BLaER1 (cell line): Measurements from ENCODE around the gene RRP8.

ENCODE experiments used
- H3K27ac ChIP-seq: shearing (Covaris generic); formaldehyde crosslinking; 2 replicates; pipeline ENCODE4 v1.8.1; 2022
- H3K27me3 ChIP-seq: shearing (Covaris generic); formaldehyde crosslinking; 2 replicates; pipeline ENCODE4 v1.8.1; 2022
- H3K36me3 ChIP-seq: shearing (Covaris generic); formaldehyde crosslinking; 2 replicates; pipeline ENCODE4 v1.8.1; 2022
- H3K4me1 ChIP-seq: shearing (Covaris generic); formaldehyde crosslinking; 2 replicates; pipeline ENCODE4 v1.8.1; 2022
- H3K4me2 ChIP-seq: shearing (Covaris generic); formaldehyde crosslinking; 2 replicates; pipeline ENCODE4 v1.8.1; 2022
- H3K4me3 ChIP-seq: shearing (Covaris generic); formaldehyde crosslinking; 2 replicates; pipeline ENCODE4 v1.8.1; 2022
- H3K9ac ChIP-seq: shearing (Covaris generic); formaldehyde crosslinking; 2 replicates; pipeline ENCODE4 v1.8.1; 2022
- H3K9me3 ChIP-seq: shearing (Covaris generic); formaldehyde crosslinking; 2 replicates; pipeline ENCODE4 v1.8.1; 2022
- H4K20me1 ChIP-seq: shearing (Covaris generic); formaldehyde crosslinking; 2 replicates; pipeline ENCODE4 v1.8.1; 2022
- Cebpa-rat ChIP-seq: shearing (Covaris generic); IDR thresholded peaks from 2 replicates; pipeline ENCODE4 v1.8.1; 2022

RRP8 gene

DNA sequence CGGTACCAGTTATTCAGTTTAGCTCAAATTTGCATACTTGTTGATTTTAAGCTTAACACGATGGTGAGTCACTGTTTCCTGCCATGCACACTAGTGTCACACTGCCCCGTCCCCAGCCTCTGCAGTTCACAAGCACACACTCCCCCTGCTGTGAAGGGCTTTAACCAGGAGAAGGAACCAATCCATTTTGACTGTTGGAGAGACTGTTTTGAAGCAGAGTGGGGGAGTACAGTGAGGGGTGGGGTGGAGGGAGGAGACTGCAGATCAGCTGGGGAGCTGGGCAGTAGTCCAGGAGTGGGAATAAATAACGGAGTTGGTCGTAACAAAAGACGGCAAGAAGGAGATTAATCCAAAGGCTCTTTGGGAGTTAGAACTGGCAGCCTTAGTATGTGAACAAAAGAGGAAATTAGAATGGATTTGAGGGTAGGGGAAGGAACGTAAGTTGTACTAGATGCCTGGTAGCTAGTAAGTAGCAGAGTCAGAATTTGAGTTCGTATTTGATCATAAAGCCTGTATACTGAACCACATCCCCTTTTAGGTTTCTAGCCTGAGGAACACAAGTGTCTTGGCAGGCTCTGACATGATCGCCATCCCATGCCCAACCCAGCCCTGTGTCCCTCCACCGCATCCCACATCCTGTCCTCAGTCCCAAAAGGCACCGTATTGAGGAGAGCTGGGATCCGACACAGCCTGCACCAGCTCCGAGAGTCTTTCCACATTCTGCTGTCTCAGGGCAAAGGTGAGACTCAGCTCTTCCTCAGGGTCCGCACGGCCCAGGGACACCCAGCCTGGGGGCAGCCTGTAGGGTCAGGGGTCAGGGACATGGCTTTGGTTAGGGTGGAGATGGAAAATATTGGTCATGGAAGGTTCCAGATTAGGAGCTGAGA lies 14.9 kb upstream of the RRP8 start:
- H3K27ac ChIP-seq, result peak overlapping the region; percentile 84
- H3K27me3 ChIP-seq, result no peaks in the 10 kb centered on the region
- H3K4me2 ChIP-seq, result peak overlapping the region; percentile 98
- peak overlapping the region; percentile 90 for H3K9ac ChIP-seq
- H4K20me1 ChIP-seq, result no peaks in the 10 kb centered on the region
- peak overlapping the region; percentile 81 for H3K4me3 ChIP-seq
- TF ChIP-seq Cebpa-rat, result no peak
- peaks cover 43% of the 10 kb centered on the region for H3K4me1 ChIP-seq
- H3K9me3 ChIP-seq, result no peaks in the 10 kb centered on the region
- peaks cover 44% of the 10 kb centered on the region for H3K36me3 ChIP-seq

GRCh38 chr11:6617315-6617781 lies 13.9 kb upstream of the RRP8 start:
- Histone ChIP-seq H3K4me1 (peaks cover 44% of the 10 kb centered on the region), H3K9ac (no peak overlapping the region), H3K4me2 (peak overlapping the region; percentile 98), H3K27me3 (no peaks in the 10 kb centered on the region), H4K20me1 (no peaks in the 10 kb centered on the region), H3K36me3 (peaks cover 34% of the 10 kb centered on the region), H3K9me3 (no peaks in the 10 kb centered on the region), H3K4me3 (no peak overlapping the region), H3K27ac (no peak overlapping the region)
- no peak for TF ChIP-seq Cebpa-rat

- no peak for TF ChIP-seq Cebpa-rat
- no peaks in the 10 kb centered on the region for H3K9me3 ChIP-seq
- H3K27ac ChIP-seq, result no peak overlapping the region
- peaks cover 37% of the 10 kb centered on the region for H3K4me1 ChIP-seq
- peaks cover 33% of the 10 kb centered on the region for H3K36me3 ChIP-seq
- H3K4me2 ChIP-seq, result no peak overlapping the region
- H3K9ac ChIP-seq, result no peak overlapping the region
- peaks cover 2% of the 10 kb centered on the region; the same call in 1 of the 2 replicates for H4K20me1 ChIP-seq
- H3K4me3 ChIP-seq, result no peak overlapping the region
- no peaks in the 10 kb centered on the region for H3K27me3 ChIP-seq
Observed at GRCh38 chr11:6616596-6617250, 13.3 kb upstream of the RRP8 start.

GRCh38 chr11:6615882-6616585 lies 12.6 kb upstream of the RRP8 start:
- Histone ChIP-seq H3K36me3 (peaks cover 34% of the 10 kb centered on the region), H3K4me1 (peaks cover 40% of the 10 kb centered on the region), H3K27me3 (no peaks in the 10 kb centered on the region; the same call in 1 of the 2 replicates), H3K27ac (no peak overlapping the region), H3K4me2 (no peak overlapping the region), H4K20me1 (peaks cover 8% of the 10 kb centered on the region; the same call in 1 of the 2 replicates), H3K4me3 (no peak overlapping the region), H3K9ac (no peak overlapping the region), H3K9me3 (no peaks in the 10 kb centered on the region)
- TF ChIP-seq Cebpa-rat, result no peak

- no peaks in the 10 kb centered on the region for H3K9me3 ChIP-seq
- H4K20me1 ChIP-seq, result peaks cover 15% of the 10 kb centered on the region; the same call in 1 of the 2 replicates
- H3K27ac ChIP-seq, result no peak overlapping the region
- H3K27me3 ChIP-seq, result no peaks in the 10 kb centered on the region; the same call in 1 of the 2 replicates
- TF ChIP-seq Cebpa-rat, result no peak
- H3K9ac ChIP-seq, result no peak overlapping the region
- H3K4me2 ChIP-seq, result no peak overlapping the region
- H3K36me3 ChIP-seq, result peaks cover 44% of the 10 kb centered on the region
- H3K4me1 ChIP-seq, result peaks cover 45% of the 10 kb centered on the region
- no peak overlapping the region for H3K4me3 ChIP-seq
Observed at GRCh38 chr11:6615046-6615445, 11.6 kb upstream of the RRP8 start.

- H3K4me3 ChIP-seq, result no peak overlapping the region
- no peak overlapping the region for H3K4me2 ChIP-seq
- TF ChIP-seq Cebpa-rat, result no peak
- H3K9ac ChIP-seq, result no peak overlapping the region
- H3K27me3 ChIP-seq, result no peaks in the 10 kb centered on the region; the same call in 1 of the 2 replicates
- H3K4me1 ChIP-seq, result peaks cover 39% of the 10 kb centered on the region
- peaks cover 15% of the 10 kb centered on the region; the same call in 1 of the 2 replicates for H4K20me1 ChIP-seq
- no peak overlapping the region for H3K27ac ChIP-seq
- no peaks in the 10 kb centered on the region for H3K9me3 ChIP-seq
- H3K36me3 ChIP-seq, result peaks cover 50% of the 10 kb centered on the region
Observed at GRCh38 chr11:6614446-6614845, 11.0 kb upstream of the RRP8 start.

- Histone ChIP-seq H4K20me1 (peaks cover 15% of the 10 kb centered on the region; the same call in 1 of the 2 replicates), H3K4me3 (no peak overlapping the region), H3K4me2 (peak overlapping the region; percentile 98), H3K27ac (no peak overlapping the region), H3K9me3 (no peaks in the 10 kb centered on the region), H3K4me1 (peaks cover 34% of the 10 kb centered on the region), H3K36me3 (peaks cover 60% of the 10 kb centered on the region), H3K27me3 (no peaks in the 10 kb centered on the region; the same call in 1 of the 2 replicates), H3K9ac (no peak overlapping the region)
- no peak for TF ChIP-seq Cebpa-rat
Observed at GRCh38 chr11:6613496-6613895, 10.1 kb upstream of the RRP8 start.

GRCh38 chr11:6612213-6613041 lies 9.0 kb upstream of the RRP8 start, which contains the start of gene TAF10:
TAF10 (minus strand) TSS chr11:6612216; CDS start chr11:6612189, 27 bp downstream.
- H3K4me2 ChIP-seq, result peak within 1 kb of the TSS; percentile 98
- peaks cover 30% of the 10 kb centered on the region for H3K4me1 ChIP-seq
- H3K27me3 ChIP-seq, result no peaks in the 10 kb centered on the region; the same call in 1 of the 2 replicates
- peaks cover 71% of the 10 kb centered on the region for H3K36me3 ChIP-seq
- H4K20me1 ChIP-seq, result peaks cover 15% of the 10 kb centered on the region; the same call in 1 of the 2 replicates
- peak within 1 kb of the TSS; percentile 92 for H3K4me3 ChIP-seq
- H3K27ac ChIP-seq, result peak within 1 kb of the TSS; percentile 91
- H3K9ac ChIP-seq, result peak within 1 kb of the TSS; percentile 94
- H3K9me3 ChIP-seq, result no peaks in the 10 kb centered on the region
- no peak for TF ChIP-seq Cebpa-rat

- no peaks in the 10 kb centered on the region for H3K9me3 ChIP-seq
- H3K27ac ChIP-seq, result peak overlapping the region; percentile 91
- no peak for TF ChIP-seq Cebpa-rat
- peaks cover 68% of the 10 kb centered on the region for H3K36me3 ChIP-seq
- peak overlapping the region; percentile 92 for H3K4me3 ChIP-seq
- H3K27me3 ChIP-seq, result no peaks in the 10 kb centered on the region; the same call in 1 of the 2 replicates
- peaks cover 18% of the 10 kb centered on the region; the same call in 1 of the 2 replicates for H4K20me1 ChIP-seq
- H3K4me2 ChIP-seq, result peak overlapping the region; percentile 98
- H3K4me1 ChIP-seq, result peaks cover 33% of the 10 kb centered on the region
- H3K9ac ChIP-seq, result peak overlapping the region; percentile 94
Observed at GRCh38 chr11:6611963-6612212, 8.5 kb upstream of the RRP8 start.
